GM19025 (cell line): Measurements from ENCODE around the gene GAS2L1.

Source experiments
- ATAC-seq: cut with Tn5 transposase; IDR thresholded peaks from one replicate; pipeline ENCODE4 v1.9.1; 2021; ENCODE audit warnings: mild to moderate bottlenecking, low read depth, moderate library complexity; ENCODE audit not compliant: unreplicated experiment

GAS2L1 gene

GRCh38 chr22:29308148-29308790, 1.8 kb downstream of the GAS2L1 start:
- ATAC-seq, result no peak

GRCh38 chr22:29308791-29309262, 2.4 kb downstream of the GAS2L1 start:
- ATAC-seq, result no peak

- no peak for ATAC-seq
These were observed 3.0 kb downstream of the GAS2L1 start for GRCh38 chr22:29309332-29310064.

- ATAC-seq, result no peak
These were observed 3.8 kb downstream of the GAS2L1 start for GRCh38 chr22:29310065-29310862.

GRCh38 chr22:29310863-29311339, 4.5 kb downstream of the GAS2L1 start:
- ATAC-seq, result no peak

- no peak for ATAC-seq
These were observed 5.2 kb downstream of the GAS2L1 start for GRCh38 chr22:29311464-29312217.

GRCh38 chr22:29312218-29313125, 6.0 kb downstream of the GAS2L1 start:
- ATAC-seq, result no peak

GRCh38 chr22:29313126-29313575, 6.7 kb downstream of the GAS2L1 start:
- ATAC-seq, result no peak

- no peak for ATAC-seq
These were observed 7.4 kb downstream of the GAS2L1 start for GRCh38 chr22:29313576-29314466.

GRCh38 chr22:29314537-29315285, 8.3 kb downstream of the GAS2L1 start:
- ATAC-seq, result no peak

- ATAC-seq, result no peak
These were observed 9.1 kb downstream of the GAS2L1 start, which contains the start of gene RASL10A for GRCh38 chr22:29315286-29316140. TSS of gene RASL10A (minus strand) at chr22:29315697. CDS start at chr22:29315246, 451 bp downstream.

- no peak for ATAC-seq
These were observed 9.8 kb downstream of the GAS2L1 start for GRCh38 chr22:29316141-29316828.

- ATAC-seq, result no peak
These were observed 11.5 kb downstream of the GAS2L1 start for GRCh38 chr22:29317827-29318454.

- ATAC-seq, result no peak
These were observed 12.6 kb downstream of the GAS2L1 start for GRCh38 chr22:29319072-29319471.

- no peak for ATAC-seq
These were observed 14.1 kb downstream of the GAS2L1 start for GRCh38 chr22:29320546-29320945.
